GM19239 (cell line): ENCODE data around the gene TNNI3.
"Not testable (repeated sequence)": the region's sequence is repeated elsewhere in the genome, so short reads cannot be mapped to it uniquely, and the experiment has no call there.

Experiments used
- DNase-seq: peaks from one replicate; pipeline ENCODE4 v3.0.0; 2011; ENCODE audit warnings: low spot score; ENCODE audit not compliant: insufficient read length
- FAIRE-seq: peaks from 2 replicates; lab custom pipeline; 2011; peaks lifted over from hg19 to GRCh38; lab: Jason Lieb, UNC

TNNI3 gene

GRCh38 chr19:55173714-55174409, 16.3 kb upstream of the TNNI3 start:
- DNase-seq: no peak
- no peak for FAIRE-seq

GRCh38 chr19:55173186-55173713, 15.7 kb upstream of the TNNI3 start:
- DNase-seq (no peak), FAIRE-seq (no peak)

- no peak for DNase-seq
- no peak for FAIRE-seq
Observed at GRCh38 chr19:55172741-55173140, 15.2 kb upstream of the TNNI3 start.

- DNase-seq: not testable (repeated sequence)
Observed at GRCh38 chr19:55172318-55172717, 14.8 kb upstream of the TNNI3 start.

GRCh38 chr19:55171440-55171839, 13.9 kb upstream of the TNNI3 start:
- DNase-seq (no peak), FAIRE-seq (no peak)

More at GRCh38 chr19:55172318-55172717, 14.8 kb upstream of the TNNI3 start:
- not testable (repeated sequence) for FAIRE-seq

- FAIRE-seq (no peak), DNase-seq (no peak)
Observed at GRCh38 chr19:55169136-55169535, 11.6 kb upstream of the TNNI3 start.

GRCh38 chr19:55166530-55167268, 9.2 kb upstream of the TNNI3 start, which contains the start of gene DNAAF3:
Gene DNAAF3, minus strand, starts transcription at chr19:55166613. Its CDS starts 200 bp downstream, at chr19:55166413.
- peak; percentile 97 for DNase-seq
- FAIRE-seq: peak; percentile 93

GRCh38 chr19:55165952-55166529, 8.5 kb upstream of the TNNI3 start:
- DNase-seq: peak; percentile 58
- no peak for FAIRE-seq

- FAIRE-seq (no peak), DNase-seq (no peak)
Observed at GRCh38 chr19:55161571-55162322, 4.2 kb upstream of the TNNI3 start.

- no peak for FAIRE-seq
- DNase-seq: no peak
Observed at GRCh38 chr19:55160986-55161365, 3.4 kb upstream of the TNNI3 start.

GRCh38 chr19:55160128-55160985, 2.8 kb upstream of the TNNI3 start:
- DNase-seq: peak; percentile 98
- peak; percentile 89 for FAIRE-seq

- FAIRE-seq (no peak), DNase-seq (no peak)
Observed at GRCh38 chr19:55158848-55159749, 1.6 kb upstream of the TNNI3 start.

GRCh38 chr19:55158423-55158822, 891 bp upstream of the TNNI3 start:
- DNase-seq (no peak), FAIRE-seq (no peak)

GRCh38 chr19:55156202-55157063, 1.1 kb downstream of the TNNI3 start:
- no peak for FAIRE-seq

GRCh38 chr19:55155784-55156183, 1.7 kb downstream of the TNNI3 start:
- not testable (repeated sequence) for FAIRE-seq, DNase-seq

More at GRCh38 chr19:55156202-55157063, 1.1 kb downstream of the TNNI3 start:
- DNase-seq: no peak

- no peak for FAIRE-seq
Observed at GRCh38 chr19:55153652-55154264, 3.8 kb downstream of the TNNI3 start.

GRCh38 chr19:55152017-55152416, 5.5 kb downstream of the TNNI3 start:
- DNase-seq (no peak), FAIRE-seq (no peak)

More at GRCh38 chr19:55153652-55154264, 3.8 kb downstream of the TNNI3 start:
- no peak for DNase-seq
